Stimulated activated CD4-positive, alpha-beta T cell treated with anti-CD3 and anti-CD28 coated beads, Interleukin-15, amount 100 ng/mL, for 24 hours (primary cell): ENCODE results near the gene PINK1.
"Not testable (repeated sequence)": the region's sequence is repeated elsewhere in the genome, so short reads cannot be mapped to it uniquely, and the experiment has no call there.

Experiments
- DNase-seq: peaks from one replicate; pipeline ENCODE4 v3.0.0-alpha.2; 2020

PINK1 gene

DNA sequence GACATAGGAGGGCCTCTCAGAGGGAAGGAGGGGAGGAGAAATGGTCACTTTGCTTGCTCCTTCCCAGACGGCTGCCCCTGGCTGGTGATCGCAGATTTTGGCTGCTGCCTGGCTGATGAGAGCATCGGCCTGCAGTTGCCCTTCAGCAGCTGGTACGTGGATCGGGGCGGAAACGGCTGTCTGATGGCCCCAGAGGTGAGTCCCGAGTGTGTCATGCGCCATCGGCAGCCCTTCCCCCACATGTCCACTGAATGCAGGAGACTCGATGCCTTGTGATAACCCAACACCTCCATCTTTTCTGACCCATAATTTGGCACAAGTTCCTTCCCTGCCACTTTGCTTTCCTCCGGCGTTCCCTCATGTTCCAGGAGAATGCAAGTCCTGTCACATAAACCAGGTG is 15.2 kb downstream of the PINK1 start:
- no peak for DNase-seq

DNA sequence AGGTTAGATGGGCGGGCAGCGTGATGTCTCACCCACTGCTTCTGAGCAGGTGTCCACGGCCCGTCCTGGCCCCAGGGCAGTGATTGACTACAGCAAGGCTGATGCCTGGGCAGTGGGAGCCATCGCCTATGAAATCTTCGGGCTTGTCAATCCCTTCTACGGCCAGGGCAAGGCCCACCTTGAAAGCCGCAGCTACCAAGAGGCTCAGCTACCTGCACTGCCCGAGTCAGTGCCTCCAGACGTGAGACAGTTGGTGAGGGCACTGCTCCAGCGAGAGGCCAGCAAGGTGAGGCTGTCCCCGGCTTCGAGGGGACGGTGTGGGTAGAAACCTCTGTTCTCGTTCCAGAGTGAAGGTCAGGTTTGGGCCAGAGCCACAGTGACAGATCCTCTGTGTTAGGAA is 15.7 kb downstream of the PINK1 start:
- no peak for DNase-seq

GRCh38 chr1:20652300-20652699 is 19.0 kb downstream of the PINK1 start:
- DNase-seq, result no peak

- DNase-seq, result no peak
Observed at GRCh38 chr1:20654104-20654690, 20.9 kb downstream of the PINK1 start.

DNA sequence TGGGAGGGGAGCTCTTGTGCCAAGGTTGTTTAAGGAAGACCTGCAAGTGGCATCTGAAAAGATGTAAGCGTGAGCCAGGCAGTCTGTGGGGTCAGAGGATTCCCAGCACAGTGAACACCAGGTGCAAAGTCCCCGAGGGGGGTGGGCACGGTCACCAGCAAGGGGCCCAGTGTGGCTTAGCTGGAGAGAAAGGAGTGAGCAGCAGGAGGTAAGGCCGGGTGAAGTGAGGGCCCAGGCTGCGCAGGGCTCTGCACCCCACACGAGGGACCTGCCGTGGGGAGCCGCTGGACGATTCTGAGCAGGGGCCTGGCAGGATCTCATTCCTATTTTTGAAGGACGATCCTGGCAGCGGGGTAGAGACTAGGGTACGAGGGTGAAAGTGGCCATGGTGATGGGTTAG is 23.8 kb downstream of the PINK1 start:
- DNase-seq, result no peak

DNA sequence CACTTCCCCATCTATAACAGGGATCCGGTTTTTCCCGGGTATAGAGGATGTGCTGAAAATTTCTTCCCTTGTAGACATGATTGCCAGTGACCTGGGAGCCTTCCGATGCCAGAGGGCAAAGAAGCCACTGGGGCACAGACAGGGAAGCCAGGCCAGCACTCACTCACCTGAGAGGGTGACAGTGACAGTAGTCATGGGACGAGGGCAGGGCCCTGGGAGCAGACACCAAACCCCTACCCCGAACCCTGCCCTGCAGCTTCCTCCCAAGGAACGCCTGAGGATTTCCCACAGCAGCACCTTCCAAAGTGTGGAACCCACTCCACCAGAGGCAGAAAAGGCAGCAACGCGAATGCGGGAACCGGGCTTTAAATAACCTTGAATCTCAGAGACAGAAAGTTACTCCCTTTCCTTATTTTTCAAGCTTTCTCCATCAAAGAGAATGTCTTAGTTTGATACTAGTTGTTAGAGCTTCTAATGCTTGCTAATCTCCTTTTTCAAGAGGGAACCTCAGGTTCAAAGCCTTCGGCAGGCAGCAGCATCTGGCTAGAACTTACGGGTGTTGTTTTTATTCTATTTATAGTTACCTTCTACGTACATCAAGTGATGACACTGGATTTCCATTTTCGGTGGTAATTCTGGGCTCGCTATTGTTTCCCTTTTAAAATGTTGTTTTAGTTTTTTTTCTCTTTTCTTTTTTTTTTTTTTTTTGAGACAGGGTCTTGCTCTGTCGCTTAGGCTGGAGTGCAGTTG is 25.1 kb downstream of the PINK1 start:
- DNase-seq, result no peak

GRCh38 chr1:20660363-20660762 is 27.1 kb downstream of the PINK1 start:
- DNase-seq, result no peak

GRCh38 chr1:20660847-20661206 is 27.6 kb downstream of the PINK1 start:
- DNase-seq, result peak; percentile 22

DNA sequence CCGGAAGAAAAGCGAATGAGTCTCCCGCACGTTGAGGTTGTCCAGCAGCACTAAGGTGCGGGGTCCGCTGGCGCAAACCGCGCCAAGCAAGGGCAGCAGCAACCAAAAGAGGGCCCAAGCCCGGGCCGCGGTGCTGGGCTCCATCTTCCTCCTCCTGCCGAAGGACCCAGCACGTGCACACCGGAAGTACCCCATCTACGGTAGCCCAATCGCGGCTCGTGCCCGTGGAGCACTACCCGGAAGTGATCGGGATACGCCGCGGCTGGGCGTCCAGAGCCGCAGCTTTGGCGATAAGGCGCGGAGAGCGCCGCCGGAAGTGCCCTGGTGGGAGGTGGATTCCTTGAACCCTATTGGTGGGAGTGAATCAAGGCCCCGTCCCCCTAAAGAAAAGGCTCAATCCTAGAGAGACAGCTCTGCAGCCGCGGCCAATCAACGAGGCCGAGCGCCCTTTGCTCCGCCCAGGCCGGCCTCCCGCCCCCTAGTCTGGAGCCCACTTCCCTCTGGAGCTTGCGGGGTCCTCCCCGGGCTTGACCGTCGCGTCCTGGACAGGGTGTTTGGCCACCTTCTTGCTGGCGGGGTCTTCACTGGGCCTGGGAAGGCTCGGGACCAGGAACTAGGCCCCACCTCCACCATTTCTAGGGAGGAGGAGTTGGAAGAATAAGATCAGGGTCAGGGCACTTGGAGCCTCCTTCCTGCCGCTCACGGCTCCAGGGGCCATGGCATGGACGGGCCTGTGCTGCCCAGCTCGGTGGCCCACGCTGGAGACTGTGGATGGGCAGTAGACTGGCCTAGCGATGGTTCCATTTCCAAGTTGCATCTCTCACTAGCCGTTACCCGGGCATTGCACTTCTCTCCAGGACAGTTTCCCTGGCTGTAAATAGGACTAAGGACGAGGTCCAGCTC is 28.2 kb downstream of the PINK1 start, which contains the start of gene DDOST:
TSS of gene DDOST (minus strand) at position 163 of the 903 bp plus-strand sequence. CDS start at position 144, 19 bp downstream.
- DNase-seq, result peak; percentile 98

- no peak for DNase-seq
Observed at GRCh38 chr1:20662110-20662475, 28.8 kb downstream of the PINK1 start.

- no peak for DNase-seq
Observed at GRCh38 chr1:20663365-20663764, 30.1 kb downstream of the PINK1 start.

DNA sequence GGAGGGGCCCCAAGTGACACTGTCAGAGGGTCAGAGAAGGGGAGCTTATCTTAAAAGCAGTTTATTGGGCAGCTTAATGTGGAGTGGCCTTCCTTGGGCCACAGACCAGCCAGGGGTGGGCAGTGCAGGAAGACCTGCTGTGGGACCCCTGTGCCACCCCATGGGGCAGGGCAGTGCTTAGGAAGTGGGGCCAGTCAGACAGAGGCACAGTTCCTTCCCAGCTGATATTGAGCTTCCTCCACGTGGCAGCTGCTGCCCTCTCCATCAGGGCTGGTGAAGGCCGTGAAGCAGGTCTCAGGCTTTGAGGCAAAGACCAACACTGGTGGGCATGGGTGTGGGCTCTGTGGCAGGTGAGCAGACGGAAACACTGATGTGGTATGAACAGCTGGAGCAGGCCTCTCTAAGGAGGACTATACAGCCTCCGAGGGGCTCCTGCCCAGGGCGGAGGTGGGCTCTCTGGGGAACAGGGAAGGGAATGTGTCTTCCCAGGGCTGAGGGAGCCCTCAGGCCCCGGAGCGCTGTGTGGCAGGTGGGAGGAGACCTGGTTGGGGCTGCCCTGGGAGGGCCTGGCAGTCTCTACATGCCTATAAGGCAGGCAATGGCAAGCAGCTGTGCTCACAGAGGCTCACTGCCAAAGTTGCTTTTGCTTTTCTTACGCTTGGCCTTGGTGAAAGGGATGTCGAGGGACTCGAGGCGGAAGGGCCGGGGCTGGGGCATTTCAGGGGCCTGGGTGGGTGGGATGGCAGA is 30.9 kb downstream of the PINK1 start:
- no peak for DNase-seq

- no peak for DNase-seq
Observed at GRCh38 chr1:20665726-20666125, 32.5 kb downstream of the PINK1 start.

- DNase-seq, result no peak
Observed at GRCh38 chr1:20666146-20666545, 32.9 kb downstream of the PINK1 start.

DNA sequence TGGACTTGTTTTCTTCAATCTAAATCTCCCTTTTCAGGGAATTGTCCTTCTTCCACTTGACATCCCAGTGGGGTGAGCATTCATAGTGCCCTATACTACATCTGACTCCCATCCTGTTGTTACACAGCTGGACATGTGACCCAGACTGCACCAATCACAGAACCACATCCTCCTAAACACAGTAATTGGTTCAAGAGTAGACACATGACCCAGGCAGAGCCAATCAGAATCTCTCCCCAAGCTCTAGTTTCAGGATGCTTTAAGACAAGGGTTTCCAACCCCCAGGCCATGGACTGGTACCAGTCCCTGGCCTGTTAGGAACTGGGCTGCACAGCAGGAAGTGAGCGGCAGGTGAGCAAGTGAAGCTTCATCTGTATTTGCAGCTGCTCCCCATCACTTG is 33.5 kb downstream of the PINK1 start:
- DNase-seq, result peak; percentile 24

GRCh38 chr1:20668581-20668980 is 35.3 kb downstream of the PINK1 start:
- no peak for DNase-seq

- DNase-seq, result no peak
Observed at GRCh38 chr1:20670936-20671335, 37.7 kb downstream of the PINK1 start.

DNA sequence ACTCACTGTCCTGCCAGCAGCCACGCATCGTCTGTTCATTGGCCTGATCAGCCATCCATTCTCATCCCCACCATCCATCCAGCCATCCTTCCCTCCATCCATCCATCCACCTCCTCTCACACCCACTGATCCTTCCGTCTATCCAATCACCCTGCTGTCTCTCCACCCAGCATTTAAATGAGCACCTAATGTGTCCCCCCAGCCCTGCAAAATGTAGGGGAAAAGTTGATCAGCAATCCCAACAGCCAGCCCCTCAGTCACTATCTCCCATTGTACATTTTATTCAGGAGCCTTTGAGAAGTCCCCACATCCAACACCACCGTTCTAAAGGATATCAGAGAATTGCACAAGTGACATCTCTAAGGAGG is 39.0 kb downstream of the PINK1 start:
- DNase-seq, result no peak

DNA sequence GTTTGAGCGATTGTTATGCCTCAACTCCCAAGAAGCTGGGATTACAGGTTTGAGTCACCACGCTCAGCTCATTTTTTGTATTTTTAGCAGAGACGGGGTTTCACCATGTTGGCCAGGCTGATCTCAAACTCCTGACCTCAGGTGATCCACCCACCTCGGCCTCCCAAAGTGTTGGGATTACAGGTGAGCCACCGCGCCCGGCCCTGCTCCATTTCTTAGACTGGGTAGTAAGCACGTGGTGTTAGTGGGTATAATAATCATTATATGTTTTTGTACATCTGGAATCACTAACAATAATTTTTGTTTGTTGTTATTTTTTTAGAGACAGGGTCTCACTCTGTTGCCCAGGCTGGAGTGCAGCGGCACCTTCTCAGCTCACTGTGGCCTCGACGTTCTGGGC is 40.4 kb downstream of the PINK1 start:
- not testable (repeated sequence) for DNase-seq

GRCh38 chr1:20678599-20678998 is 45.3 kb downstream of the PINK1 start:
- no peak for DNase-seq

- DNase-seq, result no peak
Observed at GRCh38 chr1:20680269-20680668, 47.0 kb downstream of the PINK1 start.

DNA sequence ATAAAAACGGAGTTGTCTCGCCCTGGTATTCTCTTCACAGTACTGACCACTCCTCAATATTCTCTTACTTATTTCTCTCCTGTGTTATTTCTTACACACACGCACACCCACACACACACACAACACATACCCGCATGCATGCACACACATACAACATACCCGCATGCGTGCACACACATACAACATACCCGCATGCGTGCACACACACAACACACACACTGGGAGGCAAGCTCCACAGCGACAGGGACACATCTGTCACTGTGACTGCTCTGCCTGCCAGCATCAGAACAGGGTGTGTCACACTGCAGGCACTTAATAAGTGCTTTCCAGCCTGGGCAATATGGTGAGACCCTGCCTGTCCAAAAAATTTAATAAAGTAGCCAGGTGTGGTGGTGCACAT is 48.7 kb downstream of the PINK1 start:
- no peak for DNase-seq

GRCh38 chr1:20682571-20683236 is 49.4 kb downstream of the PINK1 start:
- no peak for DNase-seq
